Lower leg skin (tissue), 4 donors: ENCODE data around the gene MUC12. TPM values are rescaled to one million over a fixed set of nuclear protein-coding genes. Genes with fewer than 3 reads are reported as not detected.

Experiments used
- DNase-seq, 2 donors: peaks; one replicate each; pipeline ENCODE4 v3.0.0-alpha.2; 2019; ENCODE audit warnings: low spot score in 2 of 2
- H3K4me3 ChIP-seq: fragments of 200-600 bp; sonication (generic); 2 replicates; pipeline ENCODE4 v1.5.1; 2017; ENCODE audit warnings: mild to moderate bottlenecking, low read depth; ENCODE audit not compliant: poor library complexity, severe bottlenecking
- CTCF ChIP-seq, 3 donors: fragments of 450-650 bp; IDR thresholded peaks; one replicate each; pipeline ENCODE4 v1.5.1; 2016; ENCODE audit warnings: antibody characterized with exemption in 3 of 3, mild to moderate bottlenecking in 3 of 3, moderate library complexity in 2 of 3
- POLR2A ChIP-seq, 2 donors: fragments of 450-650 bp; IDR thresholded peaks; one replicate each; pipeline ENCODE4 v1.6.1; 2016 to 2017; ENCODE audit warnings: antibody characterized with exemption in 2 of 2, mild to moderate bottlenecking in 1 of 2, moderate library complexity in 1 of 2
- WGBS, 2 donors: methylation state at CpG; one replicate each; pipeline ENCODE4 v1.1.5; 2018; 5-methylcytosine and 5-hydroxymethylcytosine counted together
- intact Hi-C: fragments of 100-400 bp; cut with DNase I; formaldehyde crosslinking; loops from one replicate; pipeline ENCODE4 v1.15.0; 2023; ENCODE audit warnings: low total_unique reads
- total RNA-seq, 4 donors: library from RNA; depleted of rRNA; stranded (reverse); fragments of >200 nt; gene quantifications; one replicate each; pipeline ENCODE4 v1.1.0, GENCODE V29; 2016

MUC12 gene
- total RNA-seq, 4 donors from 2014 or later: not detected

DNA sequence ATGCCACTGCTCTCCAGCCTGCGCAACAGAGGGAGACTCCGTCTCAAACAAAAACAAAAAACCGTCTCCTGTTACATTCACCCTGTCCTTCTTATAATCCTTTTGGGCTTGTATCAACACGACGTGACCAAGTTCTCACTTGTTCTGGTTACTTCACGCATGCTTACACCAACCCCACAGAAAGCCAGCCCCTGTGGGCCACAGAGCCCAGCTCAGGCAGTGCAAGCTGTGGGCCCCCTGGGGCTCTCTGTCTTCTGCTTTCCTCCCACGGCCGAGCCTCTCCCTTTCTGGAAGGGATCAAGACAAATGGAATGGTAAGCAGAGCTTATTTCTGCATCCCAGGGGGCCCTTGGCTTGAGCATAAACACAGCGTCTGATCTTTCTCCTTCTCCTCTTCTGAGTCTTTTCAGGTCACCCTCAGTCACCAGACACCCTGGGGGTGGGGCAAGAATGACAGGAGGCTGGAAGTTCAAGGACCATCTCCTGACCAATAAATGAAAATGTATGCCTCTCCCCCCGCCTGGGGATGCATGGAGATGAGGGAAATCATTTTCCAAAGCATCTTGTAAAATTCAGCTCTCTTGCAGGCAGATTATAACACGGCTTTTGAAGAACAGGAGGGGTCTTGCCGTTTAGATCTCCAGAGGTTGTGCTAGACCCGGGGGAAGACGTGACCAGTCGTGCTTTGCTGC, 96.9 kb downstream of the MUC12 start:
- intact Hi-C loops: loop anchor here (5.0 kb wide), 1 partner anchor 164 kb away; no protein-coding TSS in a partner anchor

DNA sequence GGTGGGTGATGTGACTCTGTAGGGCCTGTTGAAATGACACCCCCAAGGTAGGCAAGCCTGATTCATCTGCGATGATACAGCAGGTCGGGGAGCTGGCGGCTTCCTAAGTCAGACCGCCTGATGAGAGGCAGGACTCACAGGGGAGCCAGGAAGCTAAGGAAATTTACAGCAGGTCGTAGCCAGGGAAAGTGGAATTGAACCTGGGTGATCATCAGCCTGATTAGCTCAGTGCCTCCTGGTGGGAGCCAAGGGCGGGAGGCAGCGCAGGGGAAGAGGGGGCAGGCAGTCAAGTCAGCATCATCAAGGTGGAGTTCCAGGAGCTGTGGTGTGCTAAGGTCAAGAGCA, 97.4 kb downstream of the MUC12 start:
- WGBS, 2 donors: 54 to 63% methylated on average over 7 of the region's 7 CpGs
- no peak for TF ChIP-seq POLR2A (IDR thresholded peaks at IDR 0.05)
- TF ChIP-seq CTCF (IDR thresholded peaks at IDR 0.05): no peak
- intact Hi-C loops: loop anchor here (5.0 kb wide), 1 partner anchor 165 kb away; no protein-coding TSS in a partner anchor
- H3K4me3 ChIP-seq: no peak overlapping the region
- DNase-seq: no peak

More for the DNA sequence above, 96.9 kb downstream of the MUC12 start:
- H3K4me3 ChIP-seq: no peak overlapping the region
- TF ChIP-seq POLR2A (IDR thresholded peaks at IDR 0.05): no peak
- TF ChIP-seq CTCF (IDR thresholded peaks at IDR 0.05): no peak
- DNase-seq: no peak
- WGBS, 2 donors: 25 to 28% methylated on average over 15 of the region's 15 CpGs

GRCh38 chr7:101068401-101068800, 99.0 kb downstream of the MUC12 start:
- H3K4me3 ChIP-seq: no peak overlapping the region
- DNase-seq: no peak
- TF ChIP-seq POLR2A (IDR thresholded peaks at IDR 0.05): no peak
- TF ChIP-seq CTCF (IDR thresholded peaks at IDR 0.05): no peak
- intact Hi-C loops: loop anchor here (5.0 kb wide), 1 partner anchor 166 kb away; no protein-coding TSS in a partner anchor
- WGBS, 2 donors: 89% methylated on average over 10 of the region's 10 CpGs

Other genes starting within 250 kb of the MUC12 start
- under 1 TPM in 2 of 4 donors, not detected in 2; 0.17 to 0.25 TPM for gene EPO, start 249.1 kb upstream of the MUC12 start, total RNA-seq
- under 1 TPM; 0.04 to 0.16 (median 0.06) TPM for gene ZAN, start 236.0 kb upstream of the MUC12 start, total RNA-seq
- gene EPHB4, start 142.0 kb upstream of the MUC12 start, total RNA-seq: 10 to 100 TPM; 51.1 to 72.2 (median 60.9) TPM
- gene SLC12A9, start 116.9 kb upstream of the MUC12 start, total RNA-seq: 10 to 100 TPM; 14.0 to 32.9 (median 21.8) TPM
- gene TRIP6, start 102.2 kb upstream of the MUC12 start, total RNA-seq: 10 to 100 TPM; 71.8 to 88.7 (median 81.0) TPM
- gene SRRT, start 94.5 kb upstream of the MUC12 start, total RNA-seq: 100 to 1,000 TPM in 2 of 4 donors, 10 to 100 TPM in 2; 73.3 to 129 (median 107) TPM
- 1 to 10 TPM; 3.9 to 6.1 (median 5.2) TPM for gene UFSP1, start 79.8 kb upstream of the MUC12 start, total RNA-seq
- gene ACHE, start 73.7 kb upstream of the MUC12 start, total RNA-seq: 1 to 10 TPM in 2 of 4 donors, under 1 TPM in 1, not detected in 1; 0.88 to 2.7 (median 1.1) TPM
- gene MUC3A, start 20.0 kb upstream of the MUC12 start, total RNA-seq: under 1 TPM in 3 of 4 donors, not detected in 1; 0.03 to 0.67 (median 0.12) TPM
- gene MUC17, start 50.5 kb downstream of the MUC12 start, total RNA-seq: not detected
- gene TRIM56, start 115.9 kb downstream of the MUC12 start, total RNA-seq: 10 to 100 TPM; 13.9 to 22.2 (median 17.3) TPM
- gene SERPINE1, start 157.5 kb downstream of the MUC12 start, total RNA-seq: 1 to 10 TPM; 4.8 to 9.4 (median 8.9) TPM
- gene AP1S1, start 184.9 kb downstream of the MUC12 start, total RNA-seq: 10 to 100 TPM; 52.9 to 81.2 (median 61.2) TPM
- 1 to 10 TPM in 2 of 4 donors, under 1 TPM in 1, not detected in 1; 0.91 to 6.3 (median 2.5) TPM for gene VGF, start 196.0 kb downstream of the MUC12 start, total RNA-seq
- not detected for gene NAT16, start 210.7 kb downstream of the MUC12 start, total RNA-seq
- not detected for gene MOGAT3, start 231.5 kb downstream of the MUC12 start, total RNA-seq
- gene PLOD3, start 248.0 kb downstream of the MUC12 start, total RNA-seq: 10 to 100 TPM; 16.4 to 31.9 (median 23.3) TPM
- 10 to 100 TPM; 45.3 to 87.6 (median 72.3) TPM for gene ZNHIT1, start 248.6 kb downstream of the MUC12 start, total RNA-seq